Measurements from ENCODE around the gene CTCFL.

DNA sequence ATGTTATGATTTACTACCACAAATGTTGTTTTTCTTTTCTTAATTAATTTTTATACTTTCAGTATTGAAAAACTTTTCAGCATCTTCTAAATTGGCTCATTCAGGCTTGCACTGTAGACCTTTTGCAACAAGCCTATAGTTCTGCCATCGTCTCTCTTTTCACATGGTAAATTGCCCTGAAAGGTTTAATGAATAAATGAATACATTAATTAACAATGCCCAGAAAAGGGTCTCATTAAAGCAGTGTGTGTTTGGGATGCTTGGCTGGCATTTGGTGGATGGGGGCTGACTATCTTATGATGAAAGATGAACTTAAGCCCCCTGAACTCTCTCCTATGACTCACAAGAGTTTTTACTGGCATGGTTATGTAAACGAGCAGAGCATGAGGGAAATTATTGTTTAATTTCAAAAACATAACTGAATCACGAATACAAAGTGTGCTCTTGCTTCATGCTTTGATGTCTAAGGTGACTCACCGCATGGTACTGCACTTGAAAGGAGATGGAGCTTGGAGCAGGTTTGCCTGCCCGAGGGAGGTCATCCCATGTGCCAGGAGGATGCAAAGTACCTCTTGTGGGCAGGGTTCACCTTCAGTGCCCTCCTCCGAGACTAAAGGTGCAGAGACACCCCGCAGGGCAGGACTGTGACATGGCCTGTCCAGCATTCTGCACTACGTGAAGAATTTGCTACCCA is 22.2 kb upstream of the CTCFL start:
- TF ChIP-seq POLR2A (IDR thresholded peaks at IDR 0.05; ENCODE audit: low read depth, low read length) (no peak), TAF1 (IDR thresholded peaks at IDR 0.05; ENCODE audit: borderline replicate concordance, low read depth, low read length) (no peak), POLR2AphosphoS5 (IDR thresholded peaks at IDR 0.05; ENCODE audit: low read depth, low read length) (no peak)
